Amygdala (tissue), 56 donors: Measurements from ENCODE around the gene ZNF136.
A peak's percentile ranks its signal among the peaks of the same experiment; 100 is the strongest.

Experiments
- DNase-seq, 56 donors: peaks; one replicate each; lab custom pipeline; 2025; lab: John Stamatoyannopoulos, UW

ZNF136 gene

GRCh38 chr19:12162882-12163806, at the start of gene ZNF136:
Gene ZNF136 (plus strand): TSS chr19:12163096. CDS start chr19:12163204, 108 bp downstream.
- peak; percentile 32 to 94 (median 84) for DNase-seq

- no peak for DNase-seq
These were observed 49.8 kb upstream of the ZNF136 start for GRCh38 chr19:12113121-12113520.

GRCh38 chr19:12117201-12117970, 45.5 kb upstream of the ZNF136 start:
- DNase-seq: no peak

GRCh38 chr19:12126707-12127106, 36.2 kb upstream of the ZNF136 start:
- peak in 2 of 56 donors; percentile 3 to 19 for DNase-seq

GRCh38 chr19:12133069-12133468, 29.8 kb upstream of the ZNF136 start:
- DNase-seq: no peak

GRCh38 chr19:12137221-12137940, 25.5 kb upstream of the ZNF136 start:
- no peak for DNase-seq

- DNase-seq: no peak
These were observed 23.6 kb upstream of the ZNF136 start for GRCh38 chr19:12139269-12139668.

- peak; percentile 51 to 97 (median 90) for DNase-seq
These were observed 22.9 kb upstream of the ZNF136 start, which contains the start of gene ZNF20 for GRCh38 chr19:12139885-12140544. Gene ZNF20 (minus strand): TSS chr19:12140350. CDS start chr19:12140182, 168 bp downstream.

- peak in 55 of 56 donors; percentile 15 to 92 (median 72) for DNase-seq
These were observed 22.1 kb upstream of the ZNF136 start for GRCh38 chr19:12140545-12141404.

GRCh38 chr19:12141405-12141736, 21.5 kb upstream of the ZNF136 start:
- DNase-seq: no peak

GRCh38 chr19:12145348-12145747, 17.5 kb upstream of the ZNF136 start:
- DNase-seq: no peak

- DNase-seq: no peak
These were observed 7.5 kb upstream of the ZNF136 start for GRCh38 chr19:12155324-12155860.

- peak; percentile 28 to 92 (median 83) for DNase-seq
These were observed 6.5 kb upstream of the ZNF136 start, which contains the start of gene ZNF625 for GRCh38 chr19:12156223-12157058. Gene ZNF625 (minus strand): TSS chr19:12156734. CDS start chr19:12156558, 176 bp downstream.

GRCh38 chr19:12159773-12160414, 3.0 kb upstream of the ZNF136 start:
- no peak for DNase-seq

- no peak for DNase-seq
These were observed 399 bp upstream of the ZNF136 start for GRCh38 chr19:12162513-12162881.

- DNase-seq: no peak
These were observed 930 bp downstream of the ZNF136 start for GRCh38 chr19:12163826-12164225.

GRCh38 chr19:12166626-12167025, 3.7 kb downstream of the ZNF136 start:
- DNase-seq: no peak
